Fibroblast of lung (primary cell): ENCODE results near the gene KCNJ6. TPM values are rescaled to one million over a fixed set of nuclear protein-coding genes. Genes with fewer than 3 reads are reported as not detected.
A peak's percentile ranks its signal among the peaks of the same experiment; 100 is the strongest.

Experiments
- DNase-seq, 2 donors: peaks; one replicate each; pipeline versions ENCODE4 v3.0.0 to v3.0.0-alpha.2; 2010; ENCODE audit warnings: low read depth in 2 of 2
- H2AFZ ChIP-seq: 2 replicates; pipeline ENCODE4 v1.5.1; 2012; ENCODE audit warnings: low read length, control low read depth, inconsistent platforms
- H3K27ac ChIP-seq: 2 replicates; pipeline ENCODE4 v1.5.1; 2011; ENCODE audit warnings: low read length, control low read depth; ENCODE audit not compliant: insufficient read depth
- H3K27me3 ChIP-seq: 2 replicates; pipeline ENCODE4 v1.5.1; 2011; ENCODE audit warnings: mild to moderate bottlenecking, low read length; ENCODE audit not compliant: control insufficient read depth, insufficient read depth
- H3K36me3 ChIP-seq: 2 replicates; pipeline ENCODE4 v1.5.1; 2011; ENCODE audit warnings: low read length; ENCODE audit not compliant: control insufficient read depth, insufficient read depth
- H3K4me1 ChIP-seq: 2 replicates; pipeline ENCODE4 v1.5.1; 2011; ENCODE audit warnings: low read length; ENCODE audit not compliant: control insufficient read depth, insufficient read depth; ENCODE audit errors: extremely low read depth
- H3K4me2 ChIP-seq: 2 replicates; pipeline ENCODE4 v1.5.1; 2011; ENCODE audit warnings: low read length, control low read depth; ENCODE audit not compliant: insufficient read depth; ENCODE audit errors: extremely low read depth
- H3K4me3 ChIP-seq, 4 experiments: fragments of 200-600 bp in 1 of 4; sonication (generic) in 1 of 4; replicated peaks in 1 of 4; 2 replicates each; pipeline ENCODE4 v1.5.1; 2011 to 2016; ENCODE audit warnings: low read length in 4 of 4, low read depth in 3 of 4, mild to moderate bottlenecking in 3 of 4, control low read depth in 2 of 4, inconsistent platforms in 1 of 4, mixed read lengths in 1 of 4; ENCODE audit not compliant: insufficient read depth in 1 of 4; ENCODE audit errors: control extremely low read depth in 1 of 4
- H3K79me2 ChIP-seq: 2 replicates; pipeline ENCODE4 v1.5.1; 2012; ENCODE audit warnings: mild to moderate bottlenecking, low read length, inconsistent platforms; ENCODE audit not compliant: control insufficient read depth, insufficient read depth
- H3K9ac ChIP-seq: 2 replicates; pipeline ENCODE4 v1.5.1; 2011; ENCODE audit warnings: mild to moderate bottlenecking, low read length, control low read depth; ENCODE audit not compliant: insufficient read depth
- H3K9me3 ChIP-seq: 2 replicates; pipeline ENCODE4 v1.5.1; 2012; ENCODE audit warnings: low read depth, low read length; ENCODE audit not compliant: control insufficient read depth, insufficient read depth
- H4K20me1 ChIP-seq: 2 replicates; pipeline ENCODE4 v1.5.1; 2011; ENCODE audit warnings: low read length; ENCODE audit not compliant: control insufficient read depth, insufficient read depth; ENCODE audit errors: extremely low read depth
- EZH2 ChIP-seq: IDR thresholded peaks from 2 replicates; pipeline ENCODE4 v1.5.1; 2012; ENCODE audit warnings: low read length, control low read depth, mild to moderate bottlenecking; ENCODE audit errors: missing control alignments
- polyA plus RNA-seq, 2 donors: library from polyadenylated mRNA; depleted of rRNA in 1 of 2; stranded (reverse) in 1 of 2; unstranded in 1 of 2; fragments of >200 nt; gene quantifications; 2 replicates each; pipeline ENCODE4 v1.2.1, GENCODE V29; 2011 to 2012; ENCODE audit warnings: missing spikeins in 1 of 2
- total RNA-seq: library from RNA; depleted of rRNA; stranded (reverse); fragments of >200 nt; gene quantifications from 2 replicates; pipeline ENCODE4 v1.2.1, GENCODE V29; 2014
- TF ChIP-seq, protein P1 (sequence below), 2 donors: IDR thresholded peaks in 1 of 2; conservative IDR thresholded peaks in 1 of 2; 1 replicate in 1 of 2; 2 replicates in 1 of 2; pipeline ENCODE4 v1.5.1; 2011 to 2012; ENCODE audit warnings: low read length in 2 of 2, control low read depth in 1 of 2, inconsistent platforms in 1 of 2, low read depth in 1 of 2, mild to moderate bottlenecking in 1 of 2

KCNJ6 gene
- total and polyA plus RNA-seq, 2 donors (not counting 1 experiment from before 2014, with no cell fraction given): under 0.01 to 7.6 TPM

DNA sequence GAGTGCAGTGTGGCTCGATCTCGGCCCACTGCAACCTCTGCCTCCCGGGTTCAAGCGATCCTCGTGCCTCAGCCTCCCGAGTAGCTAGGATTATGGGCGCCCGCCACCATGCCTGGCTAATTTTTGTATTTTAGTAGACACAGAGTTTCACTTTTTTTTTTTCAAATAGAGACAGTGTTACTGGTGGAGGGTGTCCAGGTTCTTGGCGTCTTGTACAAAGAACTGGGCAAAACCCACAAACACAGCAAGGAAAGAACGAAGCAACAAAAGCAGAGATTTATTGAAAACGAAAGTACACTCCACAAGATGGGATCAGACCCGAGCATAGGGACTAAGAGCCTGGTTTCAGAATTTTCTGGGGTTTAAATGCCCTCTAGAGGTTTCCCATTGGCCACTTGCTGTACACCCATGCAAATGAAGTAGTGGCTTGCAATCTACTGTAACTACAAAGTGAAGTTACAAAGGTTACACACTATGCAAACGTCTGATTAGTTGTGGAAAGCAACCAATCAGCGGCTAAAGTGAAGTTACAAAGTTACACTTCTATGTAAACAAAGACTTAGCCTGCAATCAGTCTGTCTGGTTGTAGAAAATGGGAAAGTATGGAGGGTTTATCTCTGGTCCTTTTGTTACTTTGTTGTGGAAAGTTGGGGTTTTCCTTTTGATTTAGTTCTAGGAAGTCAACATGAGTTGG is 350.6 kb downstream of the KCNJ6 start:
- H3K36me3 ChIP-seq: no peaks in the 10 kb centered on the region
- no peaks in the 10 kb centered on the region for H3K9me3 ChIP-seq
- peak overlapping the region; percentile 98 for H3K27ac ChIP-seq
- no peak for TF ChIP-seq EZH2
- TF ChIP-seq, protein P1, sequence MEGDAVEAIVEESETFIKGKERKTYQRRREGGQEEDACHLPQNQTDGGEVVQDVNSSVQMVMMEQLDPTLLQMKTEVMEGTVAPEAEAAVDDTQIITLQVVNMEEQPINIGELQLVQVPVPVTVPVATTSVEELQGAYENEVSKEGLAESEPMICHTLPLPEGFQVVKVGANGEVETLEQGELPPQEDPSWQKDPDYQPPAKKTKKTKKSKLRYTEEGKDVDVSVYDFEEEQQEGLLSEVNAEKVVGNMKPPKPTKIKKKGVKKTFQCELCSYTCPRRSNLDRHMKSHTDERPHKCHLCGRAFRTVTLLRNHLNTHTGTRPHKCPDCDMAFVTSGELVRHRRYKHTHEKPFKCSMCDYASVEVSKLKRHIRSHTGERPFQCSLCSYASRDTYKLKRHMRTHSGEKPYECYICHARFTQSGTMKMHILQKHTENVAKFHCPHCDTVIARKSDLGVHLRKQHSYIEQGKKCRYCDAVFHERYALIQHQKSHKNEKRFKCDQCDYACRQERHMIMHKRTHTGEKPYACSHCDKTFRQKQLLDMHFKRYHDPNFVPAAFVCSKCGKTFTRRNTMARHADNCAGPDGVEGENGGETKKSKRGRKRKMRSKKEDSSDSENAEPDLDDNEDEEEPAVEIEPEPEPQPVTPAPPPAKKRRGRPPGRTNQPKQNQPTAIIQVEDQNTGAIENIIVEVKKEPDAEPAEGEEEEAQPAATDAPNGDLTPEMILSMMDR (conservative IDR thresholded peaks at IDR 0.05 in 1 of 2, IDR thresholded peaks at IDR 0.05 in 1 of 2; ENCODE audit: low read depth in 1 of 2, low read length in 2 of 2): no peak
- H3K9ac ChIP-seq: no peak overlapping the region
- H2AFZ ChIP-seq: no peak overlapping the region
- no peaks in the 10 kb centered on the region for H4K20me1 ChIP-seq
- peak overlapping the region in 1 of 4 experiments; percentile 29 for H3K4me3 ChIP-seq
- peak; percentile 23 to 64 for DNase-seq
- H3K4me1 ChIP-seq: peaks cover 8% of the 10 kb centered on the region
- no peak overlapping the region for H3K4me2 ChIP-seq
- peaks cover 2% of the 10 kb centered on the region for H3K27me3 ChIP-seq
- H3K79me2 ChIP-seq: no peaks in the 10 kb centered on the region

DNA sequence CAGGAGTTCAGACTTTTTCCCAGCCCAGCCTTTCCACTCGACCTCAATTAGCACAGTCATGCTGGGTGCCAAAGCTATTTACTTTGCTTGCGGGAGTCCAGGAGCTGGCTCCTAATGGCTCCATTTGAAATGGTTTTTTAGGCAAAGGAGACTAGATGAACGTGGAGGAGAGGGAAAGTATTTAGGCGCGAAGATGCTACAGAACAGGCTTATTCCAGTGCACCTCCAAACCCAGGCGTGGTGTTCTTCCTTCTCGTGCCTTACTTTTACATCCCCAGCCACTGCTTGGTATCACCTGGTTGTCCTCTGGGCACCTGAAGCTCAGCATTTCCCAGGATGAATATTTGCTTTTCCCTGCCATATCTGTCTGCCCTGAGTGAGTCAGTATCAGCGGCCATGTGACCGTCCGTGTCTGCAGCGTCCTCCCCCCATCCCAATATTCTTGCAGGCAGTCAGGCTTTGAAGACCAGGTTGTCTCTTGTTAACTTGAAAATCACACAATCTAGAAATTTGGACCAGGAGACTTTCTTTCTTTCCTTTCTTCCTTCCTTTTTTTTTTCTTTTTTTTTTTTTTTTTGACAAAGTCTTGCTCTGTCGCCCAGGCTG is 351.2 kb downstream of the KCNJ6 start:
- Histone ChIP-seq H3K79me2 (no peaks in the 10 kb centered on the region), H3K27me3 (peaks cover 2% of the 10 kb centered on the region), H3K4me2 (peak overlapping the region; percentile 55), H2AFZ (peak overlapping the region; percentile 39), H3K4me1 (peaks cover 8% of the 10 kb centered on the region), H4K20me1 (no peaks in the 10 kb centered on the region), H3K9me3 (no peaks in the 10 kb centered on the region), H3K27ac (peak overlapping the region; percentile 98), H3K9ac (no peak overlapping the region), H3K4me3 (peak overlapping the region in 2 of 4 experiments; percentile 43 to 71), H3K36me3 (no peaks in the 10 kb centered on the region)
- peak in 1 of 2 donors; percentile 39 for DNase-seq
- TF ChIP-seq, protein P1 (conservative IDR thresholded peaks at IDR 0.05 in 1 of 2, IDR thresholded peaks at IDR 0.05 in 1 of 2; ENCODE audit: low read depth in 1 of 2, low read length in 2 of 2): no peak
- no peak for TF ChIP-seq EZH2

DNA sequence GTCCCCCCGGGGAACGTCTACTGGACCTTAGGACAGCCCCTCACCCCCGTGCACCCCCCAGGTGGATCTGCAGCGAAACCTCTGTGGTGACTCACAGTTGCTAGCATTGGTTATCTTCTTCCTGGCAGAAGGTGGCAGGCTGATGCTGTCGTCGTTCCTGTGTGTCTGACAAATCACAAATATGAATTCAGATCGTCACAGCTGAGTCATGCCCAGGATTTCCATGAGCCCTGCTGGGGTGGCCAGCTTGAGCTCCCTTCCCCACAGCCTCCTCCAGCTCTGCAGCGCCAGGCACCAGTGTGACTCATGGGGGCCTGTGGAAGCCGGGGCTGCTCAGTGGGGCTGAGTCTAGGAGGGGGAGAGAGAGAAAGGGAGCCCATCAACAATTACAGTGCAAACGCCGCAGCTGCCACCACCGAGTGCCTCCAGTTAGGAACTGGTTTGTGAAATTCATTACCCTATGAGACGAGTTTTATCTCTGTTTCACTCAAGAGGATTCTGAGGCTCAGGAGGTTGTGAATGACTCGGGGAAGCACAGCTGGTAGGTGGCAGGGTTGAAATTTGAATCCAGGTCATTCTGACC is 351.8 kb downstream of the KCNJ6 start:
- Histone ChIP-seq H3K9me3 (no peaks in the 10 kb centered on the region), H3K27ac (peak overlapping the region; percentile 98), H3K27me3 (peaks cover 2% of the 10 kb centered on the region), H2AFZ (peak overlapping the region; percentile 90), H3K9ac (peak overlapping the region; percentile 93), H3K79me2 (no peaks in the 10 kb centered on the region), H3K4me3 (peak overlapping the region; percentile 61 to 77 (median 68)), H3K4me2 (peak overlapping the region; percentile 99), H4K20me1 (no peaks in the 10 kb centered on the region), H3K36me3 (no peaks in the 10 kb centered on the region), H3K4me1 (peaks cover 8% of the 10 kb centered on the region)
- DNase-seq: peak; percentile 96 to 100
- TF ChIP-seq, protein P1 (conservative IDR thresholded peaks at IDR 0.05 in 1 of 2, IDR thresholded peaks at IDR 0.05 in 1 of 2; ENCODE audit: low read depth in 1 of 2, low read length in 2 of 2): no peak
- TF ChIP-seq EZH2: no peak
